Hepatocyte (in vitro differentiated cells): ENCODE results near the gene PPP4R3B. TPM values are rescaled to one million over a fixed set of nuclear protein-coding genes. Genes with fewer than 3 reads are reported as not detected.

Experiments
- DNase-seq: peaks from one replicate; pipeline ENCODE4 v3.0.0-alpha.2; 2016; ENCODE audit warnings: low spot score
- H2AFZ ChIP-seq: fragments of 200-600 bp; sonication (generic); 2 replicates; pipeline ENCODE4 v1.6.0; 2016; ENCODE audit warnings: antibody characterized with exemption, mild to moderate bottlenecking
- H3K27ac ChIP-seq: fragments of 200-600 bp; sonication (generic); 2 replicates; pipeline ENCODE4 v1.5.1; 2016; ENCODE audit warnings: mild to moderate bottlenecking
- H3K27me3 ChIP-seq: fragments of 200-600 bp; sonication (generic); 2 replicates; pipeline ENCODE4 v1.6.1; 2016
- H3K36me3 ChIP-seq: fragments of 200-600 bp; sonication (generic); replicated peaks from 2 replicates; pipeline ENCODE4 v1.5.1; 2016; ENCODE audit warnings: low read depth; ENCODE audit not compliant: insufficient read depth
- H3K4me1 ChIP-seq: fragments of 200-600 bp; sonication (generic); 2 replicates; pipeline ENCODE4 v1.5.1; 2016; ENCODE audit warnings: mild to moderate bottlenecking, moderate library complexity; ENCODE audit not compliant: insufficient read depth
- H3K4me2 ChIP-seq: fragments of 200-600 bp; sonication (generic); 2 replicates; pipeline ENCODE4 v1.6.0; 2016
- H3K4me3 ChIP-seq: fragments of 200-600 bp; sonication (generic); 2 replicates; pipeline ENCODE4 v1.5.1; 2016; ENCODE audit warnings: mild to moderate bottlenecking
- H3K79me2 ChIP-seq: fragments of 200-600 bp; sonication (generic); 2 replicates; pipeline ENCODE4 v1.6.0; 2017; ENCODE audit warnings: mild to moderate bottlenecking
- H3K9me2 ChIP-seq: fragments of 200-600 bp; sonication (generic); replicated peaks from 2 replicates; pipeline ENCODE4 v1.6.0; 2017; ENCODE audit warnings: mild to moderate bottlenecking; ENCODE audit not compliant: insufficient read depth
- H3K9me3 ChIP-seq: fragments of 200-600 bp; sonication (generic); 2 replicates; pipeline ENCODE4 v1.5.1; 2016; ENCODE audit warnings: low read depth, mild to moderate bottlenecking
- H4K20me1 ChIP-seq: fragments of 200-600 bp; sonication (generic); 2 replicates; pipeline ENCODE4 v1.6.0; 2016; ENCODE audit warnings: mild to moderate bottlenecking; ENCODE audit not compliant: insufficient read depth, poor library complexity, severe bottlenecking
- EZH2 ChIP-seq: fragments of 200-600 bp; sonication (generic); IDR thresholded peaks from 2 replicates; pipeline ENCODE4 v1.6.1; 2016; ENCODE audit warnings: antibody characterized with exemption, mild to moderate bottlenecking, borderline replicate concordance
- EZH2phosphoT487 ChIP-seq: fragments of 200-600 bp; sonication (generic); IDR thresholded peaks from one replicate; pipeline ENCODE4 v1.6.1; 2018; ENCODE audit warnings: antibody characterized with exemption, mild to moderate bottlenecking, low read depth, moderate library complexity; ENCODE audit not compliant: unreplicated experiment, severe bottlenecking
- WGBS: methylation state at CpG from one replicate; pipeline ENCODE4 v1.1.6; 2016; ENCODE audit warnings: low lambda C conversion rate; ENCODE audit errors: missing lambda C conversion rate; 5-methylcytosine and 5-hydroxymethylcytosine counted together
- polyA plus RNA-seq: library from polyadenylated mRNA; unstranded; fragments of >200 nt; fragmentation: Nextera tagmentation; extraction: Ambion mirVana; gene quantifications from 2 replicates; pipeline ENCODE4 v1.2.1, GENCODE V29; 2016
- total RNA-seq: library from RNA; depleted of rRNA; stranded (reverse); fragments of >200 nt; gene quantifications from 2 replicates; pipeline ENCODE4 v1.2.3, GENCODE V29; 2014
- TF ChIP-seq, protein P1 (sequence below): fragments of 200-600 bp; sonication (generic); IDR thresholded peaks from 2 replicates; pipeline ENCODE4 v1.5.1; 2016; ENCODE audit warnings: antibody characterized with exemption, mild to moderate bottlenecking; ENCODE audit not compliant: poor library complexity

Gene PPP4R3B
- total and polyA plus RNA-seq, 2 experiments from 2014 or later, result 30.1 to 54.3 TPM

DNA sequence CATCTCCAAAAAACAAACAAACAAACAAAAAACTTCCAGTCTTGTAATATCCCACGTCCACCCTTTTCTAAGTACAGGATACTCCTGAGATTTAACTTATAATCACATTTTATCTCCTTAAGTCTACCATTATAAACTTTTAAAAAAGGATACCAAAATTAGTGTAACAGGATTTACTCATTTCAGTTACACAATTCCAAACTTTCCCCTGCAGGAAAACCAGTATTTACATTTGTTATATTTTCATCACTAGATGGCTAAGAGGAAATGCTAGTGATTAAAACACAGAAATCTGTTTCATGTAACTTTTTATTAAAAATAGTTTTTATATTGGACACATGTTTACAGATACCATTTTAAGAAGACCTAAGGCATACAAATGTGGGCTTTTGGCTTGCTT is 70.4 kb downstream of the PPP4R3B start:
- no peaks in the 10 kb centered on the region for H3K9me3 ChIP-seq
- H3K4me2 ChIP-seq, result no peak overlapping the region
- 86% methylated on average over 1 of the region's 1 CpG for WGBS
- H3K27me3 ChIP-seq, result no peaks in the 10 kb centered on the region
- H4K20me1 ChIP-seq, result no peaks in the 10 kb centered on the region
- H2AFZ ChIP-seq, result no peak overlapping the region
- no peaks in the 10 kb centered on the region for H3K4me1 ChIP-seq
- TF ChIP-seq EZH2, result no peak
- TF ChIP-seq EZH2phosphoT487, result no peak
- TF ChIP-seq, protein P1, sequence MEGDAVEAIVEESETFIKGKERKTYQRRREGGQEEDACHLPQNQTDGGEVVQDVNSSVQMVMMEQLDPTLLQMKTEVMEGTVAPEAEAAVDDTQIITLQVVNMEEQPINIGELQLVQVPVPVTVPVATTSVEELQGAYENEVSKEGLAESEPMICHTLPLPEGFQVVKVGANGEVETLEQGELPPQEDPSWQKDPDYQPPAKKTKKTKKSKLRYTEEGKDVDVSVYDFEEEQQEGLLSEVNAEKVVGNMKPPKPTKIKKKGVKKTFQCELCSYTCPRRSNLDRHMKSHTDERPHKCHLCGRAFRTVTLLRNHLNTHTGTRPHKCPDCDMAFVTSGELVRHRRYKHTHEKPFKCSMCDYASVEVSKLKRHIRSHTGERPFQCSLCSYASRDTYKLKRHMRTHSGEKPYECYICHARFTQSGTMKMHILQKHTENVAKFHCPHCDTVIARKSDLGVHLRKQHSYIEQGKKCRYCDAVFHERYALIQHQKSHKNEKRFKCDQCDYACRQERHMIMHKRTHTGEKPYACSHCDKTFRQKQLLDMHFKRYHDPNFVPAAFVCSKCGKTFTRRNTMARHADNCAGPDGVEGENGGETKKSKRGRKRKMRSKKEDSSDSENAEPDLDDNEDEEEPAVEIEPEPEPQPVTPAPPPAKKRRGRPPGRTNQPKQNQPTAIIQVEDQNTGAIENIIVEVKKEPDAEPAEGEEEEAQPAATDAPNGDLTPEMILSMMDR, result no peak
- DNase-seq, result no peak
- no peaks in the 10 kb centered on the region for H3K79me2 ChIP-seq
- no peaks in the 10 kb centered on the region for H3K36me3 ChIP-seq
- H3K27ac ChIP-seq, result no peak overlapping the region
- no peaks in the 10 kb centered on the region for H3K9me2 ChIP-seq
- no peak overlapping the region for H3K4me3 ChIP-seq

DNA sequence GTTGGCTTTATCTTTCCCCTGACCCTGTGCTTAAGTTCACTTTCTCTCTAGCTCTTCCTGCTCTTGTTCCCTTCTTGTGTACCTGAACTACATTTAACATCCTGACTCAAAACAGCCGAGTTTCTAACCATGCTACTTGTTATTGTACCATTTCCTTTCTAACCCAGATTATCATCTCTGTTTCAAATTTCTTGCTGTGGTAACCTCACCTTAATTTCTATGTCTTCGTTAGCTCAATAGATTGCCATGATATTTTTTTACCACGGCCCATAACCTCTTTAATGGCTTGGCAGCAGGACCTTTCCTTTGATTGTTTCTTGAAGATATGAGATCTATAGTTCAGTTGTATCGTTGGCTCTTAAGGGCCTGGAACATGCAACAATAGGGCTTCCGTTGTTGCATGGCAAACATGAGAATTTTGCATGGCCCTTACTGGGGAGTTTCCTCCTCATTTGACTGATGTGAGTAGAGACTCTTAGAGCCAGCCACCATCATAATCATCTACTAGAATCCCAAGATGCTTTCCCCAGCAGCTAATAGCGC is 86.8 kb downstream of the PPP4R3B start:
- TF ChIP-seq EZH2 (no peak), EZH2phosphoT487 (no peak)
- TF ChIP-seq, protein P1, result no peak
- Histone ChIP-seq H4K20me1 (no peaks in the 10 kb centered on the region), H3K4me2 (no peak overlapping the region), H3K27me3 (no peaks in the 10 kb centered on the region), H3K79me2 (no peaks in the 10 kb centered on the region), H2AFZ (no peak overlapping the region), H3K9me3 (no peaks in the 10 kb centered on the region), H3K27ac (no peak overlapping the region), H3K4me1 (no peaks in the 10 kb centered on the region), H3K9me2 (no peaks in the 10 kb centered on the region), H3K4me3 (no peak overlapping the region), H3K36me3 (no peaks in the 10 kb centered on the region)
- no peak for DNase-seq
- WGBS, result 95% methylated on average over 6 of the region's 6 CpGs

DNA sequence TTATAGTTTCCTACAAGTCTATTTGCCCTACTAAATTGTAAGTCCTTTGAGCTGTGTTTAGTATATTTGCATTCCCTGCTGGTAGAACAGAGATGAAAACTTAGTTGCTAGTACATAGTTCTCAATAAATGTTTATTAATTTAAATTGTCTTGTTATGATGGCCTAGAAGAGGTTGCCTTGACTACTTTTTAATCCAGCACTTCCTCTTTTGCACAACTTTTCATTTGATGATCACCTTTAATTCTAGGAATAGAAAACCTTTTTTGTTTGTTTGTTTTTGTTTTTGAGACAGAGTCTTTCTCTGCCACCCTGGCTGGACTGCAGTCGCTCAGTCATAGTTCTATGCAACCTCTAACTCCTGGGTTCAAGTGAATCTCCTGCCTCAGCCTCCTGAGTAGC is 91.2 kb downstream of the PPP4R3B start:
- Histone ChIP-seq H3K4me2 (no peak overlapping the region), H3K4me1 (no peaks in the 10 kb centered on the region), H3K79me2 (peaks cover 10% of the 10 kb centered on the region), H3K9me3 (no peaks in the 10 kb centered on the region), H3K9me2 (no peaks in the 10 kb centered on the region), H2AFZ (no peak overlapping the region), H4K20me1 (no peaks in the 10 kb centered on the region), H3K27me3 (no peaks in the 10 kb centered on the region), H3K36me3 (no peaks in the 10 kb centered on the region), H3K4me3 (no peak overlapping the region), H3K27ac (no peak overlapping the region)
- WGBS, result 100% methylated on average over 1 of the region's 1 CpG
- TF ChIP-seq EZH2 (no peak), EZH2phosphoT487 (no peak)
- TF ChIP-seq, protein P1, result no peak
- DNase-seq, result no peak
